A549 (cell line): ENCODE data around the gene SP2. TPM values are rescaled to one million over a fixed set of nuclear protein-coding genes. Genes with fewer than 3 reads are reported as not detected.

Source experiments
- ATAC-seq, 2 experiments: fragments of 200-7000 bp in 1 of 2; fragments of >200 bp in 1 of 2; cut with Nextera tagmentation in 1 of 2; cut with Tn5 transposase in 1 of 2; 3 replicates each; pipeline versions ENCODE4 v1.8.0 to v1.9.1; 2018 to 2020; ENCODE audit warnings: mild to moderate bottlenecking in 1 of 2, moderate library complexity in 1 of 2
- CTCF ChIA-PET: fragments of 300-600 bp; sonication (Branson Sonifier 250); formaldehyde crosslinking; extraction: SDS; loops from one replicate; lab custom pipeline; 2021; ENCODE audit warnings: antibody characterized with exemption, inconsistent platforms; lab: Yijun Ruan, JAX
- POLR2A ChIA-PET: fragments of 350-600 bp; formaldehyde crosslinking; extraction: SDS; loops from one replicate; lab custom pipeline; 2021; ENCODE audit warnings: antibody characterized with exemption, inconsistent platforms; lab: Yijun Ruan, JAX
- DNase-seq, 2 experiments: peaks; one replicate each; pipeline versions ENCODE4 v3.0.0 to v3.0.0-alpha.2; 2011 to 2016; ENCODE audit warnings: low read depth in 1 of 2, low spot score in 1 of 2
- FAIRE-seq: peaks from 2 replicates; lab custom pipeline; 2011; peaks lifted over from hg19 to GRCh38; lab: Jason Lieb, UNC
- H3K27ac ChIP-seq, 2 experiments: fragments of >200 bp; sonication (Bioruptor Twin); formaldehyde crosslinking; 3 replicates each; pipeline ENCODE4 v1.5.1; 2016 to 2017
- H3K4me1 ChIP-seq: fragments of >200 bp; sonication (Bioruptor Twin); formaldehyde crosslinking; 3 replicates; pipeline ENCODE4 v1.6.1; 2016
- H3K4me2 ChIP-seq: fragments of >200 bp; sonication (Bioruptor Twin); formaldehyde crosslinking; 3 replicates; pipeline ENCODE4 v1.6.1; 2016
- H3K4me3 ChIP-seq: fragments of >200 bp; sonication (Bioruptor Twin); formaldehyde crosslinking; 3 replicates; pipeline ENCODE4 v1.5.1; 2016
- H3K9me3 ChIP-seq: fragments of >200 bp; sonication (Bioruptor Twin); formaldehyde crosslinking; 3 replicates; pipeline ENCODE4 v1.6.1; 2016
- ATOH8 ChIP-seq: fragments of 250-450 bp; sonication (Bioruptor Pico); IDR thresholded peaks from 2 replicates; pipeline ENCODE4 v1.5.0; 2020; ENCODE audit warnings: low read depth, mild to moderate bottlenecking, moderate library complexity
- CBX2 ChIP-seq: fragments of 200-600 bp; sonication (generic); IDR thresholded peaks from 2 replicates; pipeline ENCODE4 v1.6.1; 2016; ENCODE audit warnings: low read depth, mild to moderate bottlenecking, borderline replicate concordance
- CTCF ChIP-seq: fragments of >200 bp; sonication (Bioruptor Twin); formaldehyde crosslinking; IDR thresholded peaks from 3 replicates; pipeline ENCODE4 v1.5.1; 2016
- E2F6 ChIP-seq: IDR thresholded peaks from 2 replicates; pipeline ENCODE4 v1.6.1; 2012; ENCODE audit warnings: low read depth, borderline replicate concordance
- EHMT2 ChIP-seq: fragments of 200-600 bp; sonication (generic); IDR thresholded peaks from 2 replicates; pipeline ENCODE4 v1.6.1; 2016; ENCODE audit warnings: antibody characterized with exemption, low read depth, mild to moderate bottlenecking, moderate library complexity
- EP300 ChIP-seq, 2 experiments: fragments of >200 bp; sonication (Bioruptor Twin); formaldehyde crosslinking; IDR thresholded peaks; 2 replicates in 1 of 2; 3 replicates in 1 of 2; pipeline ENCODE4 v1.6.1; 2016 to 2017
- ESRRA ChIP-seq: fragments of 150-350 bp; IDR thresholded peaks from 2 replicates; pipeline ENCODE4 v1.6.1; 2014; ENCODE audit warnings: mild to moderate bottlenecking, low read length, borderline replicate concordance
- FOSB ChIP-seq: fragments of 250-450 bp; sonication (Bioruptor Pico); IDR thresholded peaks from 2 replicates; pipeline ENCODE4 v1.5.0; 2020; ENCODE audit warnings: mild to moderate bottlenecking, moderate library complexity
- FOSL2 ChIP-seq, 2 experiments: fragments of 450-650 bp in 1 of 2; fragments of >200 bp in 1 of 2; sonication (Bioruptor Twin) in 1 of 2; formaldehyde crosslinking; IDR thresholded peaks; 2 replicates each; pipeline versions ENCODE4 v1.5.0 to v1.6.1; 2016 to 2020; ENCODE audit warnings: mild to moderate bottlenecking in 1 of 2, moderate library complexity in 1 of 2
- FOXS1 ChIP-seq: fragments of 250-450 bp; sonication (Bioruptor Pico); IDR thresholded peaks from 2 replicates; pipeline ENCODE4 v1.5.0; 2020; ENCODE audit warnings: mild to moderate bottlenecking, moderate library complexity
- HDAC2 ChIP-seq: fragments of 200-600 bp; sonication (generic); IDR thresholded peaks from 2 replicates; pipeline ENCODE4 v1.6.1; 2016
- HES2 ChIP-seq: fragments of >200 bp; sonication (Bioruptor Twin); formaldehyde crosslinking; IDR thresholded peaks from 2 replicates; pipeline ENCODE4 v1.6.1; 2016
- HEYL ChIP-seq: fragments of 250-450 bp; sonication (Bioruptor Pico); IDR thresholded peaks from 2 replicates; pipeline ENCODE4 v1.8.0; 2021; ENCODE audit warnings: mild to moderate bottlenecking, moderate library complexity
- HMGXB4 ChIP-seq: fragments of 250-450 bp; sonication (Bioruptor Pico); IDR thresholded peaks from 2 replicates; pipeline ENCODE4 v1.5.0; 2021; ENCODE audit warnings: mild to moderate bottlenecking, moderate library complexity, borderline replicate concordance
- HOXB5 ChIP-seq: fragments of 250-450 bp; sonication (Bioruptor Pico); IDR thresholded peaks from 2 replicates; pipeline ENCODE4 v1.5.0; 2020; ENCODE audit warnings: mild to moderate bottlenecking, moderate library complexity
- JUN ChIP-seq, 2 experiments: fragments of >200 bp; sonication (Bioruptor Twin); formaldehyde crosslinking; IDR thresholded peaks; 2 replicates in 1 of 2; 3 replicates in 1 of 2; pipeline ENCODE4 v1.6.1; 2016 to 2017
- JUNB ChIP-seq: fragments of >200 bp; sonication (Bioruptor Twin); formaldehyde crosslinking; IDR thresholded peaks from 2 replicates; pipeline ENCODE4 v1.6.1; 2016
- MAFK ChIP-seq: fragments of 450-650 bp; IDR thresholded peaks from 2 replicates; pipeline ENCODE4 v1.6.1; 2014; ENCODE audit not compliant: partially characterized antibody
- MAX ChIP-seq: IDR thresholded peaks from 2 replicates; pipeline ENCODE4 v1.6.1; 2012
- MAZ ChIP-seq: fragments of 150-350 bp; IDR thresholded peaks from 2 replicates; pipeline ENCODE4 v1.6.1; 2014; ENCODE audit warnings: antibody characterized with exemption, low read depth, low read length, borderline replicate concordance
- NFE2L2 ChIP-seq: fragments of 150-350 bp; conservative IDR thresholded peaks from 2 replicates; pipeline ENCODE4 v1.6.1; 2014; ENCODE audit warnings: low read length
- PBX3 ChIP-seq: IDR thresholded peaks from 2 replicates; pipeline ENCODE4 v1.6.1; 2012
- POLR2AphosphoS2 ChIP-seq: conservative IDR thresholded peaks from 2 replicates; pipeline ENCODE4 v1.6.1; 2012; ENCODE audit warnings: low read length, improper control_type of control experiment, inconsistent platforms
- RAD21 ChIP-seq, 2 experiments: fragments of >200 bp in 1 of 2; sonication (Bioruptor Twin) in 1 of 2; formaldehyde crosslinking in 1 of 2; IDR thresholded peaks in 1 of 2; conservative IDR thresholded peaks in 1 of 2; 2 replicates in 1 of 2; 3 replicates in 1 of 2; pipeline ENCODE4 v1.6.1; 2012 to 2018; ENCODE audit warnings: inconsistent platforms in 1 of 2
- RARB ChIP-seq: fragments of 250-450 bp; sonication (Bioruptor Pico); IDR thresholded peaks from 2 replicates; pipeline ENCODE4 v1.8.0; 2021; ENCODE audit warnings: mild to moderate bottlenecking, moderate library complexity
- RNF2 ChIP-seq: fragments of 200-600 bp; sonication (generic); IDR thresholded peaks from 2 replicates; pipeline ENCODE4 v1.6.1; 2016; ENCODE audit warnings: low read depth, mild to moderate bottlenecking, antibody characterized with exemption, moderate library complexity, borderline replicate concordance
- TFCP2L1 ChIP-seq: fragments of 250-450 bp; sonication (Bioruptor Pico); IDR thresholded peaks from 2 replicates; pipeline ENCODE4 v1.5.0; 2021; ENCODE audit warnings: mild to moderate bottlenecking
- TP53 ChIP-seq: fragments of 250-450 bp; sonication (Bioruptor Pico); IDR thresholded peaks from 2 replicates; pipeline ENCODE4 v1.5.0; 2021; ENCODE audit warnings: mild to moderate bottlenecking, moderate library complexity
- USF2 ChIP-seq: fragments of 450-650 bp; IDR thresholded peaks from 2 replicates; pipeline ENCODE4 v1.6.1; 2014; ENCODE audit warnings: antibody characterized with exemption
- ZC3H11A ChIP-seq: fragments of 450-650 bp; IDR thresholded peaks from 2 replicates; pipeline ENCODE4 v1.6.1; 2014; ENCODE audit warnings: antibody characterized with exemption, mild to moderate bottlenecking
- ZNF302 ChIP-seq: fragments of 250-450 bp; sonication (Bioruptor Pico); IDR thresholded peaks from 2 replicates; pipeline ENCODE4 v1.9.0; 2021; ENCODE audit warnings: inconsistent platforms, mild to moderate bottlenecking, moderate library complexity
- ZSCAN20 ChIP-seq: fragments of 250-450 bp; sonication (Bioruptor Pico); IDR thresholded peaks from 2 replicates; pipeline ENCODE4 v1.8.0; 2022; ENCODE audit warnings: mild to moderate bottlenecking, moderate library complexity
- WGBS: methylation state at CpG from one replicate; pipeline ENCODE4 v1.1.6; 2017; ENCODE audit errors: missing lambda C conversion rate; 5-methylcytosine and 5-hydroxymethylcytosine counted together
- polyA plus RNA-seq, 4 experiments: library from polyadenylated mRNA; depleted of rRNA in 3 of 4; stranded (reverse); fragments of >200 nt; fragmentation: RNase III in 1 of 4; extraction: RNeasy Plus Mini Kit Qiagen cat#74134 plus additional on column Dnase treatment in 1 of 4; gene quantifications; 2 replicates in 3 of 4; 3 replicates in 1 of 4; pipeline ENCODE4 v1.2.3, GENCODE V29; 2011 to 2017

Gene SP2
- polyA plus RNA-seq, 2 of the 4 experiments (the other 2 are of a cell fraction) = 6.2 to 11.6 TPM

GRCh38 chr17:47946516-47946915 lies 50.5 kb downstream of the SP2 start (continued):
- no peak for TF ChIP-seq ZC3H11A
- TF ChIP-seq, all 56 proteins: peak for 0

- ATAC-seq (peak; percentile 70 to 83), FAIRE-seq (no peak), DNase-seq (peak; percentile 92 to 100)
- Histone ChIP-seq H3K9me3 (no peaks in the 10 kb centered on the region), H3K4me2 (peak overlapping the region; percentile 27; the same call in 2 of the 3 replicates), H3K4me3 (no peak overlapping the region), H3K27ac (peak overlapping the region; percentile 52 to 70; a peak in 5 of 6 replicates), H3K4me1 (peaks cover 58% of the 10 kb centered on the region)
- 15% methylated on average over 2 of the region's 2 CpGs for WGBS
- ChIA-PET CTCF (interaction anchor here (0.6 to 24.7 kb wide), 23 partner anchors 15 to 619 kb away, joined by 3 to 1426 read pairs (median 5); partner anchors contain the start of genes CDK5RAP3, COPZ2, PNPO and PRR15L), POLR2A (interaction anchor here (0.5 to 1.1 kb wide), 4 partner anchors 24 to 115 kb away, joined by 5 to 12 read pairs (median 6); partner anchors contain the start of genes CDK5RAP3, LRRC46, MRPL10 and SP2)
- TF ChIP-seq E2F6 (no peak), MAX (peak; percentile 65), HOXB5 (CRISPR knock-in tag) (peak; percentile 48; the same call in 1 of the 2 replicates), CTCF (peak; percentile 97), JUNB (no peak), ATOH8 (CRISPR knock-in tag) (no peak), JUN (IDR thresholded peaks at IDR 0.05) (no peak), FOXS1 (CRISPR knock-in tag) (no peak), EHMT2 (no peak), ZSCAN20 (CRISPR knock-in tag) (no peak), TFCP2L1 (no peak), EP300 (IDR thresholded peaks at IDR 0.05) (no peak), FOSL2 (IDR thresholded peaks at IDR 0.05) (peak; percentile 68), FOSL2 (CRISPR knock-in tag; IDR thresholded peaks at IDR 0.05) (peak; percentile 94), FOSB (CRISPR knock-in tag) (no peak), MAFK (peak; percentile 66), POLR2AphosphoS2 (no peak), HEYL (CRISPR knock-in tag) (no peak), RARB (CRISPR knock-in tag) (no peak), RAD21 (conservative IDR thresholded peaks at IDR 0.05 in 1 of 2, IDR thresholded peaks at IDR 0.05 in 1 of 2) (peak; percentile 45 to 48; a peak in 3 of 5 replicates), USF2 (peak; percentile 83), HMGXB4 (CRISPR knock-in tag) (no peak), NFE2L2 (no peak), PBX3 (peak; percentile 81), HES2 (no peak), HDAC2 (no peak), CBX2 (no peak), RNF2 (no peak), ZNF302 (CRISPR knock-in tag) (no peak), MAZ (no peak), ESRRA (peak; percentile 1; the same call in 1 of the 2 replicates), TP53 (no peak)
Observed at GRCh38 chr17:47946929-47947397, 50.9 kb downstream of the SP2 start.
